GM12872 (cell line): ENCODE results near the gene ARPC2.

ENCODE experiments used
- TF ChIP-seq, protein P1 (sequence below): IDR thresholded peaks from 3 replicates; pipeline ENCODE4 v1.5.1; 2011; ENCODE audit warnings: low read depth, mild to moderate bottlenecking, low read length, moderate library complexity; ENCODE audit not compliant: insufficient read depth

The ARPC2 gene

DNA sequence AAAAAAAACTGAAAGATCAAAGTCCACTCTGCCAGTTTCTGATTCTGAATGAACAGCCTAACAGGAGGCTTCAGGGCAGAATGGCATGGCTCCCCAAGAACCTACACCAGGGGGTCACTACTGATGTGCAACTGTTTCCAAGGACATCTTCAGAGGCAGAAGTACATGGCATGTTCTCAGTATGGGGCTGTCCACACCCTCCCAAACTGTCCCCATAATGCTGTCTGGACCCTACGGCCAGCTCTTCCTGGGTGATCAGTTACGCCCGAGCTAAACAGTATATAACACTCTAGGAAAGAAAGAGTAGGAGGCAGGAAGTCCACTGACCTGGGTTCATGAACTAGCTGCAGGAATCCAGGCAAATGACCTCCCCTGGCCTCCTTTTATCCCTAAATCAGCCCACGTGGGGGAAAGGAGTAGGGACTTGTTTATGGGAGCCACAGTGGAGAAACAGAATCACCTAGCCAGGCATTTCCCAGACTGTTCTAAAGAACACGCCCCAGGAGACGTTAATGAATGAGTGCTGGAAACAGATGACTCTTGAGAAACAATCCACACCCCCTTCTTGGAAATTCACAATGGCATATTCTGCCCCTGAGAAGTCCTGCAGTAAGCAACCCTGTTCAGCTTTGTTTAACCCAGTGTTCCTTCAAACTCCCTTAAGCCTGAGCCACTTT lies 72.8 kb downstream of the ARPC2 start:
- TF ChIP-seq, protein P1, sequence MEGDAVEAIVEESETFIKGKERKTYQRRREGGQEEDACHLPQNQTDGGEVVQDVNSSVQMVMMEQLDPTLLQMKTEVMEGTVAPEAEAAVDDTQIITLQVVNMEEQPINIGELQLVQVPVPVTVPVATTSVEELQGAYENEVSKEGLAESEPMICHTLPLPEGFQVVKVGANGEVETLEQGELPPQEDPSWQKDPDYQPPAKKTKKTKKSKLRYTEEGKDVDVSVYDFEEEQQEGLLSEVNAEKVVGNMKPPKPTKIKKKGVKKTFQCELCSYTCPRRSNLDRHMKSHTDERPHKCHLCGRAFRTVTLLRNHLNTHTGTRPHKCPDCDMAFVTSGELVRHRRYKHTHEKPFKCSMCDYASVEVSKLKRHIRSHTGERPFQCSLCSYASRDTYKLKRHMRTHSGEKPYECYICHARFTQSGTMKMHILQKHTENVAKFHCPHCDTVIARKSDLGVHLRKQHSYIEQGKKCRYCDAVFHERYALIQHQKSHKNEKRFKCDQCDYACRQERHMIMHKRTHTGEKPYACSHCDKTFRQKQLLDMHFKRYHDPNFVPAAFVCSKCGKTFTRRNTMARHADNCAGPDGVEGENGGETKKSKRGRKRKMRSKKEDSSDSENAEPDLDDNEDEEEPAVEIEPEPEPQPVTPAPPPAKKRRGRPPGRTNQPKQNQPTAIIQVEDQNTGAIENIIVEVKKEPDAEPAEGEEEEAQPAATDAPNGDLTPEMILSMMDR: no peak

DNA sequence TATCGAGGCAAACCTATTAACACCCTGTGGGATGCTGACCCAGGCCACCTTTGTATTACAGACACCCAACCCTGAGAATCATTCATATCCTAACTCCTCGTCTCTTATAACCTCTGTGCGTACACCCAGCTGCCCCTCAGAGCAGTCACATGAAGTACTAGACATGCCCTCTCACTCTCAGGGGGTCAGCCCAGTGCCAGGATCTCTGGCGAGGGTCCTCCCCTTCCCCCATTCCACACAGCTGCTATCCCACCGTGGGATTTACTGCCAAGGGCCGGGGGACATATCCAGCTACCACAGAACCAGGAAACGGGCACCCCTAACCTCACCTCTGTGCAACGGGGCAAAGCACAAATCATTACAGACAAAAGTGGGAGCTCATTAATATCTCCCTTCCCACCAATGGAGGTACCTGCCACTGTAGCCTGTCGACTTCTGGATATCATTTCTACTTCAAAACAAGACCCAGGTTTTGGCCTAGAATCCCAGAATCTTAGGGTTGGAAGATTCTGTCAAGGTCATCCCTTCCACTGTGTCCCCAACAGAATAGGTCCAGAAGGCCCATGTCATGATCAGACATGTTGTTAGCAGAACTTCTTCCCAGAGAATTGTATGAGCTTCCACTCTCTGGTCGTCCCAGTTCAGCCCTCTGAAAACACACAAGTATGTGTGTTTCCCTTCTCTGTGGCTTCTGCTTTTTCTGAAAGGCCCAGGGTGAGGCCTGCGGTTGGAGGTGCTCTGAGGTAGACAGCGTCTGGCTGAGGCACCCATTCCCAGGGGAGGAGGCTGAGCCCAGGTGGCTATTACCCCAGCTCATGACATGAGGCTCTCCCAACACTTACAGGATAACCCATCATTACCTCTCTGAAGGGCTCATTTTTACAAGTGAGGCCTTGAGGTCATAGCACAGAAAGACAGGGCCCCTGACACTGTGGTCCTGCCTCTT lies 73.6 kb downstream of the ARPC2 start:
- TF ChIP-seq, protein P1: no peak

GRCh38 chr2:218291318-218292047 lies 74.5 kb downstream of the ARPC2 start:
- TF ChIP-seq, protein P1: no peak

DNA sequence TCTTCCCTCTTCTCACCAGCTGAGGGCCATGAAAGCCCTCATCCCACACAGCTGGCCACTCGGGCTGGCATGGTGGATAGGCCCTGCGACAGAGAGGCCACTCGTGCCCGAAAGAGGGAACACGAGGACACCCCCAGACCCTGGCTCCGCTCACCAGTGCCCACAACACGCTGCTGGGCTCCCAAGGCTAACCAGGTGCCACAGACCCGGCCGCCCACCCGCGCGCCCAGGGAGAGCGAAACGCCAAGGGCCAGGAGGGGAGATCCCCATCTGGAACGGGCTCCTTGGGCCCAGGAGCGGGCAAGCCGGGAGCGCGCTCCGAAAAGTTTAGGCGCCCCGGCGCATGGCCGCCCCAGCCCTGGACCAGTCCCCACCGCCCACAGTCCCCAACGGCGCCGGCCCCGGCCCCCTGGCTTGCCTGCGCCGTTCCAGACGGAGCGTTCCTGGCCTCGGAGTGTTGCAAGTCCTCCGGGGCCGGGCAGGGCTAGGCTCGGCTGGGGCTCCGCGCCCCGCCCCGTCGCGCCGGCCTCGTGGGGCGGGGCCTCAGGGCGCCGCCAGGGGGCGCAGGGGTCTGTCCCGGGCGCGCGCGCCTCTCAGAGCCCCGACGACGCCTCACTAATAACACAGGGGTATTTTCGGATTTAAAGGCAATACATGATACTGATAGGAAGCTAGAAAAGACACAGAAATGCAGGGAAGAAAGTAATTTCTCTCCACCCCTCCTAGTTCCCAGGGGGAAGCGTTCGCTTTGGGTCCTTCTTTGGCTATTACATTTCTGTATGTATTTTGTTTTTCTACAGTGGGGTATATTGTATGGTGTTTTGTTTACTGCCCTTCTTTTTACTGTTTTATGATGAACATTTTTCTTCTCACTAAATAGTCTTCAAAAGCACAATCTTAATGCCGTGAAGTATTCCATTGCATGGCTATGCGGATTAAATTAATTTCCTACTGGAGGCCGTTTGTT lies 75.3 kb downstream of the ARPC2 start, which contains the start of gene TMBIM1:
Gene TMBIM1 (minus strand): TSS at position 456 of the 967 bp plus-strand sequence. CDS start 10,362 bp downstream, outside the sequence.
- TF ChIP-seq, protein P1: peak; percentile 74

- TF ChIP-seq, protein P1: no peak
These were observed 76.9 kb downstream of the ARPC2 start for GRCh38 chr2:218293715-218294429.

GRCh38 chr2:218294430-218295022 lies 77.5 kb downstream of the ARPC2 start:
- TF ChIP-seq, protein P1: no peak
